HUES64 (cell line): ENCODE results near the gene CCDC201.

ENCODE experiments used
- H3K27ac ChIP-seq: 2 replicates; pipeline ENCODE4 v1.7.0; 2013; ENCODE audit warnings: low read depth, low read length, inconsistent platforms
- H3K27me3 ChIP-seq: 2 replicates; pipeline ENCODE4 v1.6.1; 2013; ENCODE audit warnings: mild to moderate bottlenecking, low read length; ENCODE audit not compliant: insufficient read depth
- H3K36me3 ChIP-seq: 2 replicates; pipeline ENCODE4 v1.6.1; 2013; ENCODE audit warnings: mild to moderate bottlenecking, low read length; ENCODE audit not compliant: insufficient read depth
- H3K4me1 ChIP-seq: 2 replicates; pipeline ENCODE4 v1.6.1; 2013; ENCODE audit warnings: mild to moderate bottlenecking, low read length, moderate library complexity; ENCODE audit not compliant: insufficient read depth
- H3K4me3 ChIP-seq: 2 replicates; pipeline ENCODE4 v1.5.1; 2013; ENCODE audit warnings: mild to moderate bottlenecking, low read length, moderate library complexity
- H3K9ac ChIP-seq: 2 replicates; pipeline ENCODE4 v1.6.1; 2013; ENCODE audit warnings: mild to moderate bottlenecking, low read depth, low read length
- H3K9me3 ChIP-seq: 2 replicates; pipeline ENCODE4 v1.6.1; 2013; ENCODE audit warnings: low read depth, low read length; ENCODE audit not compliant: insufficient read depth
- WGBS: fragments of 150-250, 120-280 bp; methylation state at CpG from one replicate; pipeline ENCODE4 v1.1.7; 2013; ENCODE audit warnings: missing lambda C conversion rate; 5-methylcytosine and 5-hydroxymethylcytosine counted together

Gene CCDC201

GRCh38 chr7:45914911-45915310 is 42.0 kb upstream of the CCDC201 start:
- Histone ChIP-seq H3K9ac (no peak overlapping the region), H3K4me1 (no peaks in the 10 kb centered on the region), H3K36me3 (peaks cover 19% of the 10 kb centered on the region; the same call in 1 of the 2 replicates), H3K4me3 (no peak overlapping the region), H3K9me3 (no peaks in the 10 kb centered on the region), H3K27me3 (peaks cover 23% of the 10 kb centered on the region), H3K27ac (no peak overlapping the region)
- WGBS = 96% methylated on average over 12 of the region's 12 CpGs

GRCh38 chr7:45912972-45913371 is 40.1 kb upstream of the CCDC201 start:
- H3K36me3 ChIP-seq = peaks cover 19% of the 10 kb centered on the region; the same call in 1 of the 2 replicates
- peaks cover 4% of the 10 kb centered on the region for H3K27me3 ChIP-seq
- H3K4me3 ChIP-seq = no peak overlapping the region
- H3K9ac ChIP-seq = no peak overlapping the region
- H3K9me3 ChIP-seq = no peaks in the 10 kb centered on the region
- no peaks in the 10 kb centered on the region for H3K4me1 ChIP-seq
- no peak overlapping the region for H3K27ac ChIP-seq
- 96% methylated on average over 7 of the region's 7 CpGs for WGBS

- Histone ChIP-seq H3K4me3 (no peak overlapping the region), H3K27ac (no peak overlapping the region), H3K4me1 (no peaks in the 10 kb centered on the region), H3K9me3 (no peaks in the 10 kb centered on the region), H3K9ac (no peak overlapping the region), H3K36me3 (peaks cover 18% of the 10 kb centered on the region; the same call in 1 of the 2 replicates), H3K27me3 (no peaks in the 10 kb centered on the region)
- 91% methylated on average over 9 of the region's 9 CpGs for WGBS
These were observed 38.4 kb upstream of the CCDC201 start for GRCh38 chr7:45911311-45911710.

GRCh38 chr7:45910855-45911254 is 38.0 kb upstream of the CCDC201 start:
- Histone ChIP-seq H3K9me3 (no peaks in the 10 kb centered on the region), H3K27me3 (no peaks in the 10 kb centered on the region), H3K4me3 (no peak overlapping the region), H3K4me1 (no peaks in the 10 kb centered on the region), H3K9ac (no peak overlapping the region), H3K36me3 (peaks cover 15% of the 10 kb centered on the region; the same call in 1 of the 2 replicates), H3K27ac (no peak overlapping the region)
- WGBS = 94% methylated on average over 3 of the region's 3 CpGs

DNA sequence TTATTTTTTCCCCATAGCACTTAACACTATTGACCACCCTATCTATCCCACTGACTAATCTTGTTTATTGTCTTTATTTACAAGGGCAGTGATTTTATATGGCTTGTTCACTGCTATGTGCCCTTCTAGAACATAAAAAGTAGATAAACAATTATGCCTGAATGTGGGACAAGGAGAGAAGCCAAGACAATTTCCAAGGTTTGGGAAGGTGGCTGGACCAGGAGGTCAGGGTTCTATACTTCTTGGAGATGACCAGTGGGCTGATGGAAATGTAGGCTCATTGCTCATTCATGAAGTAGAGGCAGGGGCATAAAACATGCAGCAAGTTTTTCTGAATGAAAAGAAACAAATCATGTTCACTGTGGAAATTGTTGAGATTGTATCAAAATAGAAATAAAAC is 36.7 kb upstream of the CCDC201 start:
- Histone ChIP-seq H3K27ac (no peak overlapping the region), H3K36me3 (peaks cover 11% of the 10 kb centered on the region; the same call in 1 of the 2 replicates), H3K27me3 (no peaks in the 10 kb centered on the region), H3K9ac (no peak overlapping the region), H3K4me3 (no peak overlapping the region), H3K4me1 (no peaks in the 10 kb centered on the region), H3K9me3 (no peaks in the 10 kb centered on the region)

- Histone ChIP-seq H3K9ac (no peak overlapping the region), H3K27ac (no peak overlapping the region), H3K27me3 (no peaks in the 10 kb centered on the region), H3K36me3 (no peaks in the 10 kb centered on the region), H3K4me1 (no peaks in the 10 kb centered on the region), H3K4me3 (no peak overlapping the region), H3K9me3 (no peaks in the 10 kb centered on the region)
- WGBS = no CpG with 5 or more reads among the region's 1 CpG
These were observed 29.9 kb upstream of the CCDC201 start for GRCh38 chr7:45902820-45903219.

- Histone ChIP-seq H3K9ac (no peak overlapping the region), H3K4me3 (no peak overlapping the region), H3K4me1 (no peaks in the 10 kb centered on the region), H3K9me3 (no peaks in the 10 kb centered on the region), H3K27me3 (no peaks in the 10 kb centered on the region), H3K27ac (no peak overlapping the region), H3K36me3 (no peaks in the 10 kb centered on the region)
- 89% methylated on average over 1 of the region's 1 CpG for WGBS
These were observed 28.7 kb upstream of the CCDC201 start for GRCh38 chr7:45901566-45901965.

GRCh38 chr7:45898222-45898621 is 25.3 kb upstream of the CCDC201 start:
- Histone ChIP-seq H3K4me3 (no peak overlapping the region), H3K27me3 (peaks cover 7% of the 10 kb centered on the region; the same call in 1 of the 2 replicates), H3K4me1 (no peaks in the 10 kb centered on the region), H3K9ac (no peak overlapping the region), H3K9me3 (no peaks in the 10 kb centered on the region), H3K36me3 (no peaks in the 10 kb centered on the region), H3K27ac (no peak overlapping the region)
- WGBS = 98% methylated on average over 2 of the region's 2 CpGs

GRCh38 chr7:45897042-45897690 is 24.3 kb upstream of the CCDC201 start:
- no peak overlapping the region for H3K9ac ChIP-seq
- H3K27me3 ChIP-seq = peaks cover 7% of the 10 kb centered on the region; the same call in 1 of the 2 replicates
- no peaks in the 10 kb centered on the region for H3K4me1 ChIP-seq
- no peaks in the 10 kb centered on the region for H3K9me3 ChIP-seq
- WGBS = 63% methylated on average over 1 of the region's 1 CpG
- H3K4me3 ChIP-seq = no peak overlapping the region
- H3K27ac ChIP-seq = no peak overlapping the region
- no peaks in the 10 kb centered on the region for H3K36me3 ChIP-seq

DNA sequence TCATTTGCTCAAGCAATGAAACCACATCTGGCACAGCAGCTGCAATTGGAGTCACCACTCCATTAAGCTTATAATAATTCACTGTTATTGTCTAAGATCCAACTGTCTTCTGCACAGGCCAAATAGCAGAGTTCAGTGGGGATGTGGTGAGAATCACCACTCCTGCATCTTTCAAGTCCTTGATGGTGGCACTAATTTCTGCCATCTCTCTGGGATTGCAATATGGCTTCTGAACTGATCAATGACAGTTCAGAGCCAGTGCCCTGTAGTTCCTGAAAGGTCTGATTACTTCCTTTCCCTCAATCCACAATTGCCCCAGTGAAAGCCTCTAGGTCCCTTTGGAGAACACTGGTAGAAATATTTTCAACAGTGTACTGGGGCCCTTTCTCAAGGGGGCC is 21.8 kb upstream of the CCDC201 start:
- Histone ChIP-seq H3K36me3 (no peaks in the 10 kb centered on the region), H3K9ac (no peak overlapping the region), H3K4me1 (no peaks in the 10 kb centered on the region), H3K4me3 (no peak overlapping the region), H3K27me3 (peaks cover 21% of the 10 kb centered on the region), H3K27ac (no peak overlapping the region), H3K9me3 (no peaks in the 10 kb centered on the region)

DNA sequence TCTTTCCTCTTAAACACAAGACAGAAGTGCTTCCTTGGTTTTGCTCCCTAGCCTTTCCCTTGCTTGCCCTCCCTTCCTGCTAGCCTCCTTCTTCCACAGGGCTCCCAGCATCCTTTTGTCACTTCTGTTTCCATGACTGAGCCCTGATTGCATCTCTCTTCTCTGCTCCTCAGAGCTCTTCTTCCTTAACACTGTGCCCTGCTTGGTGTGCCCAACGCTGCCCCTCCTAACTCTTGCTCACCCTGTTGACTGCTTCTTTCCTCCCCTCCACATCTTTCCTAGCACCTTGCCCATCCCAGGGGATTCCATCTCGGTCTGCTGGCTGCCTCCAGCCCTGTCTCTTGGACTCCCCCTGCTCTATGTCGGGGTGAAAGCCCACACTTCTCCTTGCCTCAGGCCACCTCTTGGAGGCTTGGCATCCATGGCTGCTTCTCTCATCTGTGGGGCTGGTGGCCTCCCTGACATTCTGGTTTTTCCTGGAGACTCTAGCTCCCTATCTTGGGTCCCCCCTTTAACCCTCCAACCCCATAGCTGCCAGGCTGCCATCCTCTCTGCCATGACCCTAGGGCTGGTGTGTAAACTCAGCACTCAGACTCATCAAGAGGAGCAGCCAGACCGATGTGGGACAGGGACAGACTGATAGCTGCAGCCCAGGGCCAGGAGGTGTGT is 21.2 kb upstream of the CCDC201 start:
- Histone ChIP-seq H3K27me3 (peaks cover 26% of the 10 kb centered on the region), H3K9ac (no peak overlapping the region), H3K4me3 (no peak overlapping the region), H3K36me3 (no peaks in the 10 kb centered on the region), H3K4me1 (0 out of 2 replicates have a peak, but pooled peaks cover 4% of the 10 kb centered on the region), H3K9me3 (no peaks in the 10 kb centered on the region), H3K27ac (no peak overlapping the region)
- WGBS = 88% methylated on average over 4 of the region's 4 CpGs
